Heart left ventricle (tissue), 16 donors: Measurements from ENCODE around the gene ARNT2. TPM values are rescaled to one million over a fixed set of nuclear protein-coding genes. Genes with fewer than 3 reads are reported as not detected.

Experiments used
- ATAC-seq, 4 donors: fragments of 200-7000 bp; cut with Tn5 transposase; one replicate each; pipeline ENCODE4 v1.9.1; 2020 to 2022; ENCODE audit warnings: moderate library complexity in 4 of 4, mild to moderate bottlenecking in 3 of 4, moderate number of reproducible peaks in 1 of 4
- DNase-seq, 5 donors: peaks; one replicate each; pipeline ENCODE4 v3.0.0-alpha.2; 2020
- H3K27ac ChIP-seq, 12 donors: fragments of 200-600 bp; sonication (generic) in 4 of 12; one replicate each; pipeline versions ENCODE4 v1.5.0 to v1.8.0; 2016 to 2022; ENCODE audit warnings: mild to moderate bottlenecking in 2 of 12
- H3K27me3 ChIP-seq, 9 donors: fragments of 200-600 bp; sonication (generic) in 2 of 9; one replicate each; pipeline versions ENCODE4 v1.5.1 to v1.8.0; 2016 to 2022; ENCODE audit warnings: mild to moderate bottlenecking in 3 of 9
- H3K36me3 ChIP-seq, 9 donors: fragments of 200-600 bp; sonication (generic) in 2 of 9; one replicate each; pipeline versions ENCODE4 v1.5.0 to v1.8.0; 2018 to 2022; ENCODE audit warnings: mild to moderate bottlenecking in 2 of 9
- H3K4me1 ChIP-seq, 12 donors: fragments of 200-600 bp; sonication (generic) in 4 of 12; one replicate each; pipeline versions ENCODE4 v1.5.0 to v1.8.0; 2016 to 2022; ENCODE audit warnings: mild to moderate bottlenecking in 3 of 12
- H3K4me3 ChIP-seq, 12 donors: fragments of 200-600 bp; sonication (generic) in 4 of 12; one replicate each; pipeline versions ENCODE4 v1.5.0 to v1.8.0; 2017 to 2022; ENCODE audit warnings: mild to moderate bottlenecking in 9 of 12, moderate library complexity in 4 of 12
- H3K9me3 ChIP-seq, 12 donors: fragments of 200-600 bp; sonication (generic) in 4 of 12; one replicate each; pipeline versions ENCODE4 v1.5.0 to v1.8.0; 2016 to 2022; ENCODE audit warnings: mild to moderate bottlenecking in 1 of 12
- POLR2A ChIP-seq, 2 donors: fragments of 450-650 bp; IDR thresholded peaks; one replicate each; pipeline ENCODE4 v1.6.1; 2017; ENCODE audit warnings: antibody characterized with exemption in 2 of 2, mild to moderate bottlenecking in 2 of 2, moderate library complexity in 2 of 2
- WGBS, 4 donors: extraction: QIAGEN DNeasy Blood & Tissue Kit in 2 of 4; methylation state at CpG; one replicate each; pipeline versions ENCODE4 v1.1.5 to v1.1.7; 2013 to 2018; 5-methylcytosine and 5-hydroxymethylcytosine counted together
- intact Hi-C, 10 donors: fragments of 100-400 bp; cut with DNase I; formaldehyde crosslinking; loops; one replicate each; pipeline versions ENCODE4 v1.11.1 to v1.14.2; 2022
- polyA plus RNA-seq, 2 donors: library from polyadenylated mRNA; stranded (reverse); fragments of 200-250 nt; gene quantifications; one replicate each; pipeline ENCODE4 v1.2.3, GENCODE V29; 2013
- total RNA-seq, 9 donors: library from RNA; depleted of rRNA in 2 of 9; stranded (reverse); fragments of >200 nt in 2 of 9; fragmentation: NEBNext Ultra II Directional in 3 of 9; extraction: Animal tissue kit (Norgen Biotek cat#: 25700) in 3 of 9; gene quantifications; one replicate each; pipeline versions ENCODE4 v1.1.0 to v1.2.4, GENCODE V29; 2016 to 2023
- TF ChIP-seq, protein P1 (sequence below), 12 donors: fragments of 200-600 bp; sonication (generic) in 4 of 12; IDR thresholded peaks; one replicate each; pipeline versions ENCODE4 v1.5.0 to v1.8.0; 2018 to 2022; ENCODE audit warnings: antibody characterized with exemption in 12 of 12, mild to moderate bottlenecking in 5 of 12
- donor health status: ischemic (EF 13 %, LVEDD 7.1; RV severe dilation, severe dysfunction).
- donor health status: healthy with polysubstance abuse.
- donor health status: DM: no; HTN: yes; CAD: no.
- donor health status: DM: no; HTN: no; CAD: no.
- donor health status: ischemic (EF 25% LVEDD 6.9; RV normal size, moderate dysfunction).
- donor health status: ischemic (EF 25% LVEDD 5.7; RV mildly dilated, moderate dysfunction).
- donor health status: healthy.
- donor health status: DM: yes; HTN: yes; CAD: no.
- donor health status: ischemic (EF 35%, LVEDD 5.7; RV mildly dilated, moderate dysfunction).
- donor health status: nonischemic (EF 11% LVEDD 7.7; RV severe dilation, severe dysfunction).
- donor health status: DM: yes; HTN: yes; CAD: no.
- donor health status: PGD.
- donor health status: ischemic (EF 29% LVEDD 5.4; RV normal size, mild dysfunction).
- donor health status: nonischemic (EF 23%, LVEDD 6.1; RV moderate dilation, normal function).

The ARNT2 gene
- total and polyA plus RNA-seq, 11 donors = 1.2 to 10.0 (median 3.9) TPM

DNA sequence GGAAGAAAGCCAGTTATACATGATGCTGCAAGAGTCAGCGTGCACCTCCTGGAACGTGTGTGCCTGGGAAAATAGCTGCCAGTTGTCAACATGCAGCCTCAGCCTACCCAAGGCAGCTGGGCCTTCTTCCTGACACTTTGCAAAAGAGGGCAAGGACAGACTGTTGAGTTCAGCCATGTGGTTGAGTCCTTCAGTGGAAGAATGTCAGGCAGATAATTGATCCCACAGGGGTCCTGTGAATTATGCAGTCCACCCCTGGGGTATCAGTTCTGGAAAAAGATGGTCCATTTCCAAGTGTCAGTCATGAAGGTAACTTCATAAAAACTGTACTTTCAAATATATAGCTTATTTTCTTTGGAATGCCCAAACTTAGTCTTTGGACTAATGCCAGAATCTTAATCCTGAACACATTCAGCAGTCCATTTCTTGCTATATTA is 79.6 kb downstream of the ARNT2 start:
- no peak overlapping the region for H3K27ac ChIP-seq
- peak in 1 of 5 donors; percentile 44 for DNase-seq
- H3K4me1 ChIP-seq = peaks cover 0 to 40% (median 29%) of the 10 kb centered on the region in 12 donors
- H3K36me3 ChIP-seq = no peaks in the 10 kb centered on the region
- H3K9me3 ChIP-seq = no peaks in the 10 kb centered on the region
- intact Hi-C loops = no loop called here
- no peak for ATAC-seq
- WGBS, 4 donors = 46 to 63% (median 56%) methylated on average over 2 of the region's 2 CpGs
- TF ChIP-seq POLR2A (IDR thresholded peaks at IDR 0.05) = no peak
- TF ChIP-seq, protein P1, sequence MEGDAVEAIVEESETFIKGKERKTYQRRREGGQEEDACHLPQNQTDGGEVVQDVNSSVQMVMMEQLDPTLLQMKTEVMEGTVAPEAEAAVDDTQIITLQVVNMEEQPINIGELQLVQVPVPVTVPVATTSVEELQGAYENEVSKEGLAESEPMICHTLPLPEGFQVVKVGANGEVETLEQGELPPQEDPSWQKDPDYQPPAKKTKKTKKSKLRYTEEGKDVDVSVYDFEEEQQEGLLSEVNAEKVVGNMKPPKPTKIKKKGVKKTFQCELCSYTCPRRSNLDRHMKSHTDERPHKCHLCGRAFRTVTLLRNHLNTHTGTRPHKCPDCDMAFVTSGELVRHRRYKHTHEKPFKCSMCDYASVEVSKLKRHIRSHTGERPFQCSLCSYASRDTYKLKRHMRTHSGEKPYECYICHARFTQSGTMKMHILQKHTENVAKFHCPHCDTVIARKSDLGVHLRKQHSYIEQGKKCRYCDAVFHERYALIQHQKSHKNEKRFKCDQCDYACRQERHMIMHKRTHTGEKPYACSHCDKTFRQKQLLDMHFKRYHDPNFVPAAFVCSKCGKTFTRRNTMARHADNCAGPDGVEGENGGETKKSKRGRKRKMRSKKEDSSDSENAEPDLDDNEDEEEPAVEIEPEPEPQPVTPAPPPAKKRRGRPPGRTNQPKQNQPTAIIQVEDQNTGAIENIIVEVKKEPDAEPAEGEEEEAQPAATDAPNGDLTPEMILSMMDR (IDR thresholded peaks at IDR 0.05) = no peak
- H3K4me3 ChIP-seq = no peak overlapping the region
- H3K27me3 ChIP-seq = peaks cover 0 to 8% (median 0%) of the 10 kb centered on the region in 9 donors

DNA sequence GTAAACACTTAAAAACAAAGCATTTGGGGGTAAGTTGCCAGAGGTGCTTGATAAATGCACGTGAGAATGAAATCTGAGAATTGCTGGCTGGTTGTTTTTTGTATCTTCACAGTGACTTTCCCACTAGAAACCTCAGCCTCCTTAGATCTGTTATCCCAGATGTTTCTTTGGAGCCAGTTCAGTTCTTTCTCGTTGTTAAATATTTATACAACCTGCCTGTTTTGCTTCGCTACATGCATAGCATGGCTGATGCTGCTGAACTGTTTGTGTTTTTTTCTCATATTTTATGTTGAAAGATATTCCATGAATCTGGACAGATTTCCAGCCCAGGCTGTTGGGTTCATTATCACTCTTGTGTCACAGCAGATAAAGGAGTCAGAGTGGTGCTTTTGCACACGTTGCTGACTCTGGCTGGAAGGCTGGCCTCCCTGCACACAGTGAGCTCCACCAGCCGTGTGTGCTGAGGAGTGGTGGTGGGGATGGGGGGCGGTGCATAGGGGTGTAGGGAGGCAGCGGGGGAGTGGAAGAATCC is 80.2 kb downstream of the ARNT2 start:
- no peak overlapping the region for H3K4me3 ChIP-seq
- H3K27ac ChIP-seq = peak overlapping the region in 1 of 12 donors; percentile 22
- no peak for TF ChIP-seq POLR2A (IDR thresholded peaks at IDR 0.05)
- TF ChIP-seq, protein P1 (IDR thresholded peaks at IDR 0.05) = no peak
- peaks cover 0 to 46% (median 34%) of the 10 kb centered on the region in 12 donors for H3K4me1 ChIP-seq
- intact Hi-C loops = no loop called here
- H3K9me3 ChIP-seq = no peaks in the 10 kb centered on the region
- WGBS, 4 donors = 49 to 59% (median 51%) methylated on average over 7 of the region's 7 CpGs
- H3K27me3 ChIP-seq = peaks cover 0 to 8% (median 0%) of the 10 kb centered on the region in 9 donors
- ATAC-seq = no peak
- no peak for DNase-seq
- no peaks in the 10 kb centered on the region for H3K36me3 ChIP-seq

DNA sequence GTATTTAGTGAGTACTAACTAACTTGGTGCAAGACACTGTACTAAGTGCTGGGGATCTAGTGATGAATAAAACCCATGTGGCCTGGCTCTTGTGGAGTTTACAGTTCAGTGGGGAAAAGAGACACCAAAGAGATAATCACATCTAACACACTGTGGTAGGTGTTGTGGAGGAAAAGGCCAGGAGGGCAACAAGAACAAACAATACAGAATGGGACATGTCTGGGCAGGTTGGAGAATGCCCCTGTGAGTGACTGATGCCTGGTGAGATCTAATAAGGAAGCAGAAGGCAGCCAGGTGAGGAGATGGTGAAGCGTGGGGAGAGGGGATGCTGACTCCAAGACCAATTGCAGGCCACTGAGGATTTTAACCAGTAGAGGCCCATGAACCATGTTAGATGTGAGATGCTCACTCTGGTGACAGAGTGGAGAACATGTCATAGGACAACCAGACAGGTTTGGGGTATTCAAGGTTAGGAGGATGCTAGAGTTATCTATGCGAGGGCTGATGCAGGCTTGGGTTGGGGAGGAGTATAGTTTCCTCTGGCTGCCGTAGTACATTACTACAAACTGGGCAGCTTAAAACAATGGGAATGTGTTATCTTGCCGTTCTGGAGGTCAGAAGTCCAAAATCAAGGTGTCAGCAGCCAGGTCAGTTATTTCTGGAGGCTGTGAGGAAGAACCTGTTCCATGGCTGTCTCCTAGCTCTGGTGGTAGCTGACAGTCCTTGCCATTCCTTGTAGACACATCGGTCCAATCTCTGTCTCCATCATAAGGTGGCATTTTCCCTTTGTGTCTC is 81.4 kb downstream of the ARNT2 start:
- ATAC-seq (no peak), DNase-seq (no peak)
- Histone ChIP-seq H3K27ac (no peak overlapping the region), H3K36me3 (no peaks in the 10 kb centered on the region), H3K27me3 (peaks cover 0 to 8% (median 0%) of the 10 kb centered on the region in 9 donors), H3K9me3 (no peaks in the 10 kb centered on the region), H3K4me1 (peaks cover 0 to 41% (median 27%) of the 10 kb centered on the region in 12 donors), H3K4me3 (no peak overlapping the region)
- intact Hi-C loops = no loop called here
- whole genome bisulfite sequencing, 4 donors = 73 to 84% (median 76%) methylated on average over 5 of the region's 5 CpGs
- TF ChIP-seq POLR2A (IDR thresholded peaks at IDR 0.05) = no peak
- TF ChIP-seq, protein P1 (IDR thresholded peaks at IDR 0.05) = no peak

DNA sequence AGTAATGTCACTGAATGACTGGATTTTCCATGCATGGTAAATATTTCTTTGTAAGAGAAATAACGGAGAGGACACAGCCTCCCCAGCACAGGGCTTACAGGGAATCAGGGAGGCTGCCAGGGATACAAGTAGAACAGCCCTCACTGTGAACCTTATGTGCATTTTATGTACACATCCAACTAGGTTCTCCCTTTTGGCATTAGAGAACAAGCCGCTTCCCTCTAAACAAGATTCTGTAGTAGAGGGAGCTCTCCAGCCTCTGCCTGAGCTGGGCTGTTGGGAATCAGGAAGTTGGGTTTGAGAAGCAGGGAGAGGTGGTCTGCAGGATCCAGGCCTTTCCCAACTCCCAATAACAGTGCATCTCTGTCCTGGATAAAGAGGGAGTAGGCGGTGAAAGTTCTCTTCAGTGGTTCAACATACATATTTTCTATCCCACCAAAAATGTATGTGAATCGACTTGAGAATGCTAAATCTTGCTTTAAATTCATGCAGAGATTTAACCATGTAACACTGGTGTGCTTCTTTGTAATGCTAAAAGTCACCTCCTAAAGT is 83.7 kb downstream of the ARNT2 start:
- DNase-seq (no peak), ATAC-seq (no peak)
- peaks cover 0 to 32% (median 17%) of the 10 kb centered on the region in 12 donors for H3K4me1 ChIP-seq
- intact Hi-C loops = no loop called here
- TF ChIP-seq POLR2A (IDR thresholded peaks at IDR 0.05) = no peak
- TF ChIP-seq, protein P1 (IDR thresholded peaks at IDR 0.05) = no peak
- no peak overlapping the region for H3K4me3 ChIP-seq
- no peaks in the 10 kb centered on the region for H3K9me3 ChIP-seq
- no peaks in the 10 kb centered on the region for H3K36me3 ChIP-seq
- no peak overlapping the region for H3K27ac ChIP-seq
- peaks cover 0 to 8% (median 0%) of the 10 kb centered on the region in 9 donors for H3K27me3 ChIP-seq
- 90 to 96% (median 93%) methylated on average over 4 of the region's 4 CpGs for WGBS, 4 donors
